GM12864 (cell line): Measurements from ENCODE around the gene NOVA2.
"Not testable (repeated sequence)": the region's sequence is repeated elsewhere in the genome, so short reads cannot be mapped to it uniquely, and the experiment has no call there.

ENCODE experiments used
- DNase-seq: peaks from one replicate; pipeline ENCODE4 v3.0.0-alpha.2; 2011; ENCODE audit warnings: low read depth
- H3K4me3 ChIP-seq: 2 replicates; pipeline ENCODE4 v1.5.1; 2011; ENCODE audit warnings: mild to moderate bottlenecking, low read depth, low read length, control low read depth
- CTCF ChIP-seq: IDR thresholded peaks from 2 replicates; pipeline ENCODE4 v1.5.1; 2011; ENCODE audit warnings: low read depth, mild to moderate bottlenecking, moderate library complexity, low read length, control low read depth, inconsistent platforms; ENCODE audit errors: missing control alignments

NOVA2 gene

DNA sequence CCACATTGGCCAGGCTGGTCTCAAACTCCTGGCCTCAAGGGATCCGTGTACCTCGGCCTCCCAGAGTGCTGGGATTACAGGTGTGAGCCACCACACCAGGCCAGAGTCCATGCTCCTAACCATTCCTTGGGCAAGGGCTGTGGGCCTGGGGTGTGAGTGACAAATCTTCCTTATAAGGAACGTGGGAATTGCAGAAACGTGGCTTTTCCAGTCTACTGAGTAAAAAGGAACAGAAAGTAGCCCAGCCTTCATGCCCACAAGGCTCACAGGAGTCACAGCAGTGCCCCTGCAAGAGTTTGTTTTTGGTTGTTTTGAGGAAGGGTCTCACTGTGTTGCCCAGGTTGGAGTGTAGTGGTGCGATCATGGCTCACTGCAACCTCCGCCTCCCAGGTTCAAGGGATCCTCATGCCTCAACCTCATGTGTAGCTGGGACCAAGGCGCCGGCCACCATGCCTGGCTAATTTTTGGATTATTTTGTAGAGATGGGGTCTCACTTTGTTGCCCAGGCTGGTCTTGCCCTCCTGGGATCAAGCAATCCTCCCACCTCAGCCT lies 76.3 kb downstream of the NOVA2 start:
- no peak overlapping the region for H3K4me3 ChIP-seq
- TF ChIP-seq CTCF, result no peak
- DNase-seq, result no peak

DNA sequence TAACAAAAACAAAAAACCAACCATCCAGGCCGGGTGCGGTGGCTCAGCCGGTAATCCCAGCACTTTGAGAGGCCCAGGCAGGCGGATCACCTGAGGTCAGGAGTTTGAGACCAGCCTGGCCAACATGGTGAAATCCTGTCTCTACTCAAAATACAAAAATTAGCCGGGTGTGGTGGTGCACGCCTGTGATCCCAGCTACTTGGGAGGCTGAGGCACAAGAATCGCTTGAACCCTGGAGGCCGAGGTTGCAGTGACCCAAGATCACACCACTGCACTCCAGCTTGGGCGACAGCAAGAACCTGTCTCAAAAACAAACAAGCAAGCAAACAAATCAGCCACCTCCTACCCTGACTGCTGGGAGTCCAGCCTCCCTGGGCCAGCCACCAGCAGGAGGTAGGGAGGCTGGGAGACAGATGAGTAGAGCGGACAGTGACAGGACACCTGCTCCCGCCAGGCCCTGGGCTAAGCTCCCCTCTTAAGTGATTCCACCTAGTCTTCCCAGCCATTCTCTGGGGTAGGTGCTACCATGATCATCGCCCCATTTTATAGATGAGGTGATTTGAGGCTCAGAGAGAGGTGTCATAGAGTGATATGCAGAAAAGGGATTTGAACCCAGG lies 77.6 kb downstream of the NOVA2 start:
- not testable (repeated sequence) for DNase-seq, H3K4me3 ChIP-seq

DNA sequence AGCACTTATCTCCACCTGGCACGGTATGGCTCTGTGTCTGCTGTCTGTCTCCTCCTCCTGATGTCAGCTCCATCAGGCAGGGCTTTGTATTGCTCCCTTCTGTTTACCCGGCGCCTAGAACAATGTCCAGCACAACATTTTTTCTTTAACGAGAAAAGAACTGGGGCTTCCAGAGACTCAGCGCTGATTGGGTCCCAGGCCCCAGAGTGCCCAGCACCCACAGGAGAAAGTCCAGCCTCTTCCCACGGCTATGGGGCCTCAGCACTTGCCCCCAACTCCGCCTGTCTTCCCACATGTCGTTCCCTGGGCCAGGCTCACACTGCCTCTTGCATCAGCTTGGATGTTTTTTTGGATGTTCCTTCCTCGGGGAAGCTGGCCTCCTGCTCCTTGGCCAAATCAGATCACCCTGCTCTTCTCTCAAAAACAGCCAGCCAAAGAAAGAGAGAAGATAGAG lies 78.1 kb downstream of the NOVA2 start:
- no peak overlapping the region for H3K4me3 ChIP-seq
- DNase-seq, result no peak
- no peak for TF ChIP-seq CTCF

DNA sequence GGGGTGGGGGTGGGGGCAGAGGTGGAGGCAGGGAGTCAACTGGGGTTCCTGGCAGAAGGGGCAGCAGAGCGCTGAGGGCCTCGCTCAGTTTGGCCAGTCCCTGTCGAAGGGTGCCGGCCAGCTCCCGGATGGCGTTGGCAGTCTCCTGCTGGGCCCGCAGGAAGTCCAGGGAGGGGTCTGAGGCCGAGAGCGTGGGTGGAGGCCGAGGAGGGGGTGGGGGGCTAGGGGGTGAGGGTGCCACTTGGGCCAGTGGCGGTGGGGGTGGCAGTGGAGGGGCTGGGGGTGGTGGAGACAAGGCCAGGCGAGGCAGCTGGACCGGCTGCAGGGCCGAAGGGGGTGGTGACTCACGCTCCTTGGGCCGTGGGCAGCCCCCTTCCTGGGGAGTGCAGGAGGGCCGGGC lies 82.8 kb downstream of the NOVA2 start:
- no peak for DNase-seq
- H3K4me3 ChIP-seq, result no peak overlapping the region
- TF ChIP-seq CTCF, result no peak

DNA sequence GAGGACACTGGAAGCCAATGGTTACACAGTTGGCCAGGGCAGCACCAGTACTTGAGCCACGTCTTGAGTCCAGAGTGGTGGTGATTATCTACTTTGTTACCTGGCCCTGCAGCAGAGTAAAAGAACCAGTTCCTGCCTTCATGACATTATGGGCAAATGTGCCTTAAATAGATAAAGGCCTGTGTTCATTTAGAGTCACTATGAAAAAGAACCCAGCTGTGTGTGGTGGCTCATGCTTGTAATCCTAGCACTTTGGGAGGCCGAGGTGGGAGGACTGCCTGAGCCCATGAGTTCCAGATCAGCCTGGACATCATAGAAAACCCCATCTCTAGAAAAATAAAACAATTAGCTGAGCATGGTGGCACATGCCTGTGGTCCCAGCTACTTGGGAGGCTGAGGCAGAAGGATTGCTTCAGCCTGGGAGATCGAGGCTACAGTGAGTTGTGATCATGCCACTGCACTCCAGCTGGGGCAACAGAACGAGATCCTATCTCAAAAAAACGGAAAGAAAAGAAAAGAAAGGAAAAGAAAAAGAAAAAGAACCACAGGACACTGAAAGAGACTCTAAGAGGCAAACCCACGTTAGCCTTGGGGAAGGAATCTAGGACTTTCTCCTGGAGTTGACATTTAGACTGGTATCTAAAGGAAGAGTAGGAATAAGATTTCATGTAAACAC lies 84.3 kb downstream of the NOVA2 start:
- no peak for TF ChIP-seq CTCF
- DNase-seq, result no peak
- H3K4me3 ChIP-seq, result no peak overlapping the region

DNA sequence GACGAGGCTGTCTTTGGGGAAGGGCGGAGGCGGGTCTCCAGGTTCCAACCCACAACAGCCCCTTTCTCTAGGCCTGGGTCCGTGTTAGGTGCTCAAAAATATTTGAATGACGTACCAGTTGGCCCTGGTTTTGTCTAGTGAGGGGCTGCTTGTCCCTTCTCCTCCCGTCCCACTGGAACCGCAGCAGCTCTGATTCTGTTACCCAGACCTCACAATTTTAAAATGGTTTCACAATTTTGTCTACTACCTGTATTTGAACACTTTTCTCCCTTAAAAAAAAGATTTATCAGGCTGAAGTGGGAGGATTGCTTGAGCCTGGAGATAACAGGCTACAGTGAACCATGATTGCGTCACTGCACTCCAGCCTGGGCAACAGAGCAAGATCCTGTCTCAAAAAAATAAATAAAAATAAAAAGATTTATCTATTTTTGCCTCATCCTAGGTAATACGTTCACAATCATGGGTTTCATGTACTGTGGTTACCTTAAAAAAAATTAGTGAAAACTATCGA lies 86.4 kb downstream of the NOVA2 start:
- TF ChIP-seq CTCF, result no peak
- H3K4me3 ChIP-seq, result peak overlapping the region; percentile 60
- DNase-seq, result no peak

DNA sequence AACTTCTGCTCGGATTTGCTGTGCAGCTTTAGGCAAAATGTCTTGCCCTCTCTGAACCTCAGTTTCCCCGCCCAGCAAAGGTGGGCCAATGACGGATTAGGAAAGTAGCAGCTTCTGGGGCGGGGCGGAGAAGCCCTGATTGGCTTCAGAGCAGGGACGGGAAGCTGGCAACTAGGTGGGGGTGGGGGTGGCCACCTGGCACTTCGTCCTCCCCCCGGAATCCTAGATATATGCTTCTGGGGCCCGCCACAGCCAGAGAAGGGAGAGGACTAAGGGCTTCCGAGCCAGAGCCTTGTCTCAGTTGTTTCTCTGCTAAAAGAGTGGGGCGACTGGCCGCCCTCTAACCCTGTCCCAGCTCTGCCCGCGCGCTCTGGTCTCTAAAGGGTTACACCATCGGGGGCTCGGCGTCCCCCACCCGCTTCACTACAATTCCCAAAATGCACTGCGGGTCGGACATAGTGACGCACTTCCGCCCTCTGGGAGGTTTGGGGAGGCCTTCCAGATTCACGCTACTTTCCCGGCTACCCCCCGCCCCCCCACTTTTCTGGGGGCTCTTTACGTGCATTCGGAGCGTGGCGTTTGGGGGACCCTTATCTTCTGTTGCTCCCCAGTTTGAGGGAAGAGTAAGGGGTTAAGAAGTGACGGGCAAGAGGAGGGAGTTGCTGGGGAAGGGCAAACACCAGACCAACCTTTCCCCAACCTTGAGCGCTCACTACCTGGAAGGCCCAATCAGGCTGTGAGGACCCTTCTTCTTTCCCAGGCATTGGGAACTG lies 87.1 kb downstream of the NOVA2 start:
- TF ChIP-seq CTCF, result no peak
- H3K4me3 ChIP-seq, result peak overlapping the region; percentile 60
- peak; percentile 83 for DNase-seq
